Forelimb muscle (tissue), 1 donor: ENCODE measurements around the gene UNC5C. TPM values are rescaled to one million over a fixed set of nuclear protein-coding genes. Genes with fewer than 3 reads are reported as not detected.

Experiments
- DNase-seq: peaks from one replicate; pipeline ENCODE4 v3.0.0-alpha.2; 2013; ENCODE audit warnings: low read depth
- polyA plus RNA-seq: library from polyadenylated mRNA; unstranded; fragments of 120-200 nt; gene quantifications from one replicate; pipeline ENCODE4 v1.2.1, GENCODE V29; 2013; ENCODE audit not compliant: insufficient read length

Gene UNC5C
- polyA plus RNA-seq, 1 donor: 0.46 TPM

- DNase-seq: no peak
Observed at GRCh38 chr4:95268819-95269565, 279.8 kb downstream of the UNC5C start.

GRCh38 chr4:95267081-95267480 is 281.7 kb downstream of the UNC5C start:
- no peak for DNase-seq

GRCh38 chr4:95265814-95266740 is 282.7 kb downstream of the UNC5C start:
- no peak for DNase-seq

DNA sequence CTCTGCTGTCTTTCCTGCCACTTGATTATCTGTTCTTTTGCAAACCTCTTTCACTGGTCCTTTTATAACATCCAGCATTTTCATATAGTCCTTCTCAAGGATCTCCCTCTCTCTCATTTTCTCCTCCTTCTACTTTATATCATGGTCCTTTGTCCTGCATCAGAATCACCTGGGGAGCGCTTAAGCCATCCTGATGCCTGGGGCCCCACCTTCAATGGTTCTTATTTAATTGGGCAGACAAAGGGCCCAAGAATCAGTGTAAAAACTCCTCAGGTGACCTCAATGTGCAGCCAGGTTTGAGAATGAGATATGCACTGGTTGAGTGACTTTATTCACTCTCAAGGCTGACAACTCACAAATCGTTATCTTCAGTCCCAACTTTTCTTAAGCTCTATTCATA is 283.9 kb downstream of the UNC5C start:
- no peak for DNase-seq

DNA sequence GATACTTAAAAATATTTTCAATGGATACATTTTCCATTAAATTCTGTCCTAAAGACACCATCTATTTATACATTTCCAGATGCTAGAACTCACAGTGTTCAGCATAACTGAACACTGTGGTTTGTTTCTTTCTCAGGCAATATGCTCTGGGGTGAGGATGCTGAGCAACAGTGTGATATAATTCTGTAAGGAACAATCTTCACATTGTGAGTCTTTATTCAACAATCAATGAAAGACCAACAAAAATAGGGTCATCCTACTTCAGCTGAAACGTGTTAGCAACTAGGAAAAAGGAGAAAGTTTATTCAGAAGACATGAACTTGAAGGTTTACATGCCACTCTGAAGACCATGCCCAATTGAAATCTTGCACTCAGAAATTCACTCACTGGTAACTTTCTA is 284.8 kb downstream of the UNC5C start:
- no peak for DNase-seq

DNA sequence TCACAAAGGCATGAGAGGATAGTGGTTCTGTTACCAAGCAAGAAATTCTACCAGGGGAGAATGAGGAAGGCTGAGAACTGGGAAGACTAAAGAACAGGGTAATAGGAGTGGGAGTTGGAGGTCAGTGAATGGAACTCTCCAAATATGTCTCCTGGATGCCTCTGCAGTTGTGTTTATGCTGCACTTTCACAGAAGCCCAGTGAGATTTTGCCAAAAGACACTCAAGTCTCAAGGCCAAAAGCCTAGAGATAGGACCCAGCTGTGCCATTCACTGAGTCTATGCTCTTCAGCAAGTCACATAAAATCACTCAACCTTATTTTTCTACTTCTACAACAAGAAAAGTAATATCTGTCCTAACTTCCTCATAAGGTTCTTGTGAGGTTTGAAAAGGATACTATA is 285.4 kb downstream of the UNC5C start:
- no peak for DNase-seq

DNA sequence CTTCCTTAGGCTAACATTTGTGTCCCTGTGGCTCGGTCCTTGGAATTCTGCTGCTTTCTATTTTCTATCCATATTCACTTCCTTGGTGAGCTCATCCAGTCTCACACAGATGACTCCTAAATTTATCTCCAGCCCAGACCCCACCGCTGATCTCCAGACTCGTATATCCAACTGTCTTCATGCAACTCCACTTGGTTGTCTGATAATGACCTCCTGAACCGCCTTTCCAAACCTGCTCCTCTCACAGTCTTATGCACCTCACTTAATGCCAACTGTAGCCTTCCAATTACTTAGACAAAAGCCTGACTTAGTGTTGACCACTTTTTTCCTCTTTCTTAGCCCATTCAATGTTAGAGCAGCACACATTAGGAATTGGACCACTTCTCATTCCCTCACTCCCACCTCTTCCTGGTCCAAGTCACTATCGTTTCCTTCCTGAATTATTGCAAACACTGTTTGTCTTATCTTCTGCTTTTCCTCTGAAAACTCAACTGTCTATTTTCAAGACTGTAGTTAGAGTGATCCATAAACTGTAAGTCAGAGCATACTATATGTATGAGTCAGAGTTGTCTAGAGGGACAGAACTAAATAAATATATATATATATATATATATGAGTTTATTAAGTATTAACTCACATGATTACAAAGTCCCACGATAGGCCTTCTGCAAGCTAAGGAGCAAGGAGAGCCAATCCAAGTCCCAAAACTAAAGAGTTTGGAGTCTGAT is 292.5 kb downstream of the UNC5C start:
- no peak for DNase-seq

- no peak for DNase-seq
Observed at GRCh38 chr4:95255396-95256107, 293.2 kb downstream of the UNC5C start.

GRCh38 chr4:95251568-95251967 is 297.2 kb downstream of the UNC5C start:
- no peak for DNase-seq

- no peak for DNase-seq
Observed at GRCh38 chr4:95250544-95251137, 298.1 kb downstream of the UNC5C start.

- no peak for DNase-seq
Observed at GRCh38 chr4:95249426-95250021, 299.2 kb downstream of the UNC5C start.

GRCh38 chr4:95248720-95249425 is 299.9 kb downstream of the UNC5C start:
- no peak for DNase-seq

DNA sequence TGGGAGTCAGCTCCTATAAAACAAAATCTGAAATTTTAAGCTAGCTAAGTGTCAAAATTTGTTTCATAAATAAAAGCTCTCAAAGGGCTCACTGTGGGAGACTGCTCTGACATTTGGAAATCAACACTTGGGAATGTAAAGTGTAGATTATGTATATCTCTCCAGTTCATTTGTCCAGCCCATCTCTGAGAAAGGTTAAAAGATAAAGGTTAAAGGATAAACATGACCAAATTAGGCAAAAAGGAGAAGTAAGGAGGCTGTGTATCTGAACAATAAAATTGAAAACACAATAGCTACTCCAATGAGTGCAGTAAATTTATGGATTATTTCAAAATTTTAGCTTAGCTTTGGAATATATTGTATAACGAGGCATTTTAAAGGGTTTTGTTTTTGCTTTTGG is 304.9 kb downstream of the UNC5C start:
- DNase-seq: no peak

DNA sequence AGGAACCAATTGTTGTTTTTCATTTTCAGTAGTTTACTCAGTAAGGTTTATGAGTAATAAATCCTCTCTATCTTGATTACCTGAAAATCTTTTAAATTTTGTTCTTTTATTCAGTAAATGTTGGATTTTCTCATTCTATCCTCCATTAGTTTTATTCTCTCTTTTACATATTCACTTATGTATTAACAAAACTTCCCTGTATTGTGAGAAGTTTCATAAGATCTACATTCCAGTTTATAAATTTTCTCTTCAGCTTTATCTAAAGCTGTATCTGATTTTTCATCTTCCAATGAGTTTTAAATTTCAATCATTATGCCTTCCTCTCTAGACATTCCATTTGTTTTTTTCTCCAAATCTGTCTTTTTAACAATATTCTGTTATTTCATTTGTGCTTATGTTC is 310.2 kb downstream of the UNC5C start:
- no peak for DNase-seq

DNA sequence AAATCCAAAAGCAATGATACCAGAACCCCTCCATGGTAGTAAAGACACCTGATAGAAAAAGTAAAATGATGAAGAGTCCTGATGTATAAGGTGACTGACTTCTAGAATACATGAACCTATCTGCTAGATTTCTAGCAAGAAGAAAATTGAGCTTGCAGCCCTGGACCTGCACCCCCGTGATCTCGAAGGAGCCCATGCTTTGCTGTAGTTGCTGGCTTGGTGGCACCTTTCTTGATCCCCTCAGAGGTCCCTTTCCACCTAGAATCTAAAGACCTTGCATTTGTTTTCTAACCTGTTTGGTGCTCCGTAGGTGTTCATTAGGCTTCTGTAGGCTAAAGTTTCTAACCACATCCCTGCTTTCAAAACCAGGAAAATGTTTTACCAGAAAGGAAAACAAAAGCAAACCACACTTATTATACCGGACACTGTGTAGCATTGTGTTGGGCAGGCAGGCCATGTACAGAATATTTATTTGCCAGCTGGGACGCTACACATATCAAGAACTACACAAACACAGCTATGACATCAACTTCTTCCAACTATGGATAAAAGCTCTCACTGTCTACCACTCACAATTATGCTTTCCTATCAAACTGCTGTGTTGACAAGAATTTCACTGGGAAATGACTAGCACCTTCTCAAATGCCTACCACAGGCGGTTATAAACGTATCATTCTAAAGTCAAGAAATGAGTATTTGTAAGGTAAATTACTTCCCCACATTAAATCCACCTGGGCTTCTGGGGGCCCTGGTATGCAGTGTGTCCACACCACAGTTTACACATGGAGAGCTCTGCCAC is 316.2 kb downstream of the UNC5C start:
- DNase-seq: no peak

GRCh38 chr4:95231681-95232080 is 317.1 kb downstream of the UNC5C start:
- DNase-seq: no peak

- DNase-seq: no peak
Observed at GRCh38 chr4:95225849-95226248, 322.9 kb downstream of the UNC5C start.

- DNase-seq: no peak
Observed at GRCh38 chr4:95224402-95224801, 324.4 kb downstream of the UNC5C start.
